HepG2 (cell line): ENCODE data around the gene SEZ6L. TPM values are rescaled to one million over a fixed set of nuclear protein-coding genes. Genes with fewer than 3 reads are reported as not detected.

Experiments used
- ATAC-seq: fragments of 200-7000 bp; cut with Tn5 transposase; 3 replicates; pipeline ENCODE4 v1.9.1; 2020; ENCODE audit warnings: mild to moderate bottlenecking, moderate library complexity
- BruUV-seq: library from RNA; stranded (reverse); fragments of 400-500 nt; replicated peaks from 2 replicates; lab custom pipeline; 2021; lab: Mats Ljungman, UMichigan
- CTCF ChIA-PET: fragments of 300-600 bp; formaldehyde crosslinking; extraction: SDS; loops from one replicate; lab custom pipeline; 2021; ENCODE audit warnings: low total read pairs, inconsistent platforms, low intra/inter-chr PET ratio; lab: Yijun Ruan, JAX
- POLR2A ChIA-PET: fragments of 350-600 bp; sonication (Branson Sonifier 250); formaldehyde crosslinking; loops from one replicate; lab custom pipeline; 2020; ENCODE audit warnings: antibody characterized with exemption, inconsistent platforms; lab: Yijun Ruan, JAX
- DNase-seq: peaks from one replicate; pipeline ENCODE4 v3.0.0-alpha.2; 2015; ENCODE audit warnings: low spot score
- FAIRE-seq: peaks from 3 replicates; lab custom pipeline; 2011; peaks lifted over from hg19 to GRCh38; lab: Jason Lieb, UNC
- H2AFZ ChIP-seq: one replicate; pipeline ENCODE4 v1.6.1; 2011; ENCODE audit warnings: low read length, inconsistent platforms
- H3K27ac ChIP-seq: fragments of 300-600 bp; 3 replicates; pipeline ENCODE4 v1.8.0; 2011; ENCODE audit warnings: mixed run types, mild to moderate bottlenecking, mixed read lengths, low read length, inconsistent platforms; ENCODE audit not compliant: insufficient read depth; ENCODE audit errors: extremely low read length
- H3K27me3 ChIP-seq, 2 experiments: fragments of 200-600 bp in 1 of 2; 2 replicates in 1 of 2; 3 replicates in 1 of 2; pipeline versions ENCODE4 v1.6.0 to v1.8.0; 2011; ENCODE audit warnings: low read length in 2 of 2, mild to moderate bottlenecking in 2 of 2, moderate library complexity in 2 of 2, inconsistent platforms in 1 of 2; ENCODE audit not compliant: insufficient read depth in 2 of 2, control insufficient read depth in 1 of 2
- H3K36me3 ChIP-seq, 2 experiments: fragments of 200-600 bp in 1 of 2; replicated peaks in 1 of 2; 2 replicates in 1 of 2; 3 replicates in 1 of 2; pipeline versions ENCODE4 v1.5.1 to v1.8.0; 2011; ENCODE audit warnings: low read length in 2 of 2, inconsistent platforms in 1 of 2; ENCODE audit not compliant: insufficient read depth in 2 of 2, control insufficient read depth in 1 of 2
- H3K4me1 ChIP-seq: 2 replicates; pipeline ENCODE4 v1.5.1; 2012; ENCODE audit warnings: low read length, inconsistent platforms; ENCODE audit not compliant: insufficient read depth
- H3K4me2 ChIP-seq: 2 replicates; pipeline ENCODE4 v1.6.0; 2011; ENCODE audit warnings: low read depth, low read length, inconsistent platforms
- H3K4me3 ChIP-seq, 3 experiments: fragments of 200-600 bp in 1 of 3; sonication (generic), shearing (Covaris generic) in 1 of 3; replicated peaks in 1 of 3; 2 replicates each; pipeline ENCODE4 v1.5.1; 2011 to 2016; ENCODE audit warnings: low read length in 3 of 3, inconsistent platforms in 2 of 3, low read depth in 2 of 3, mild to moderate bottlenecking in 2 of 3, control low read depth in 1 of 3, mixed read lengths in 1 of 3; ENCODE audit not compliant: insufficient read depth in 1 of 3
- H3K79me2 ChIP-seq: one replicate; pipeline ENCODE4 v1.6.1; 2011; ENCODE audit warnings: low read length, inconsistent platforms; ENCODE audit not compliant: insufficient read depth
- H3K9ac ChIP-seq: 2 replicates; pipeline ENCODE4 v1.6.0; 2011; ENCODE audit warnings: mild to moderate bottlenecking, low read depth, low read length, inconsistent platforms; ENCODE audit not compliant: insufficient read depth
- H3K9me3 ChIP-seq: 2 replicates; pipeline ENCODE4 v1.5.1; 2012; ENCODE audit warnings: mild to moderate bottlenecking, low read length
- H4K20me1 ChIP-seq: 2 replicates; pipeline ENCODE4 v1.6.0; 2011; ENCODE audit warnings: inconsistent platforms, mild to moderate bottlenecking, low read length, moderate library complexity; ENCODE audit not compliant: insufficient read depth
- CC2D1A ChIP-seq: sonication (generic); formaldehyde crosslinking; IDR thresholded peaks from 2 replicates; pipeline ENCODE4 v1.8.1; 2023; ENCODE audit warnings: mild to moderate bottlenecking, missing genetic modification reagents
- CREBL2 ChIP-seq: sonication (generic); formaldehyde crosslinking; IDR thresholded peaks from 2 replicates; pipeline ENCODE4 v1.8.1; 2023; ENCODE audit warnings: missing genetic modification reagents, mild to moderate bottlenecking, borderline replicate concordance
- FOXK2 ChIP-seq: fragments of 450-650 bp; IDR thresholded peaks from 2 replicates; pipeline ENCODE4 v1.6.1; 2016
- NR1H2 ChIP-seq: sonication (generic); formaldehyde crosslinking; IDR thresholded peaks from 2 replicates; pipeline ENCODE4 v1.8.1; 2022; ENCODE audit warnings: low read depth, missing genetic modification reagents, borderline replicate concordance
- REST ChIP-seq, 2 experiments: IDR thresholded peaks; 2 replicates each; pipeline ENCODE4 v1.6.1; 2011 to 2012; ENCODE audit warnings: low read length in 2 of 2, borderline replicate concordance in 1 of 2, low read depth in 1 of 2, mild to moderate bottlenecking in 1 of 2, moderate library complexity in 1 of 2
- REXO4 ChIP-seq: sonication (generic); formaldehyde crosslinking; IDR thresholded peaks from 2 replicates; pipeline ENCODE4 v1.8.0; 2022; ENCODE audit warnings: missing genetic modification reagents, mild to moderate bottlenecking, borderline replicate concordance
- SIN3B ChIP-seq: fragments of 150-350 bp; IDR thresholded peaks from 2 replicates; pipeline ENCODE4 v1.6.1; 2014; ENCODE audit warnings: low read length
- ZNF691 ChIP-seq: sonication (generic); formaldehyde crosslinking; IDR thresholded peaks from 2 replicates; pipeline ENCODE4 v1.4.0; 2020; ENCODE audit warnings: missing genetic modification reagents, low read depth, mild to moderate bottlenecking, borderline replicate concordance
- ZNF7 ChIP-seq: IDR thresholded peaks from 2 replicates; pipeline ENCODE4 v1.6.1; 2016; ENCODE audit warnings: missing biosample characterization, missing genetic modification reagents
- ZNF75D ChIP-seq: sonication (generic); formaldehyde crosslinking; IDR thresholded peaks from 2 replicates; pipeline ENCODE4 v1.8.1; 2023; ENCODE audit warnings: missing genetic modification reagents, mild to moderate bottlenecking, borderline replicate concordance
- WGBS: methylation state at CpG from one replicate; pipeline ENCODE4 v1.1.6; 2017; ENCODE audit warnings: low lambda C conversion rate; 5-methylcytosine and 5-hydroxymethylcytosine counted together
- in situ Hi-C: cut with HindIII; loops from 2 replicates; pipeline ENCODE4 v1.10.0; 2017; ENCODE audit warnings: low pct_unique_long_range_greater_than_20kb; ENCODE audit not compliant: extremely low pct_ligation_motif_present
- intact Hi-C: fragments of 100-400 bp; cut with micrococcal nuclease; formaldehyde crosslinking; loops from one replicate; pipeline ENCODE4 v1.10.0; 2022; ENCODE audit not compliant: unreplicated experiment
- polyA plus RNA-seq, 8 experiments: library from polyadenylated mRNA; depleted of rRNA in 3 of 8; stranded (reverse) in 7 of 8; unstranded in 1 of 8; fragments of >200 nt; fragmentation: Illumina TruSeq in 4 of 8; extraction: Trizol in 4 of 8; gene quantifications; 2 replicates each; pipeline versions ENCODE4 v1.2.1 to v1.2.3, GENCODE V29; 2011 to 2016; ENCODE audit warnings: low read depth in 4 of 8, missing spikeins in 1 of 8, mixed read lengths in 1 of 8; ENCODE audit not compliant: insufficient read depth in 1 of 8
- total RNA-seq, 5 experiments: library from RNA; depleted of rRNA; stranded (reverse); fragments of >200 nt; fragmentation: Illumina TruSeq; extraction: Trizol; gene quantifications; 2 replicates each; pipeline ENCODE4 v1.2.3, GENCODE V29; 2016; ENCODE audit warnings: low read depth in 1 of 5
- TF ChIP-seq, protein P1 (sequence below): sonication (generic); formaldehyde crosslinking; IDR thresholded peaks from 2 replicates; pipeline ENCODE4 v1.5.0; 2020; ENCODE audit warnings: mild to moderate bottlenecking, low read depth, missing genetic modification reagents, borderline replicate concordance

Gene SEZ6L
- total and polyA plus RNA-seq, 2 of the 13 experiments (the other 11 are each of a cell fraction or from before 2014, with no cell fraction given), result not detected

GRCh38 chr22:26236991-26237390 lies 67.7 kb downstream of the SEZ6L start:
- no peak overlapping the region for H2AFZ ChIP-seq
- BruUV-seq, result no TSS peak
- 18% methylated on average over 6 of the region's 6 CpGs for WGBS
- no peaks in the 10 kb centered on the region for H4K20me1 ChIP-seq
- no peak for TF ChIP-seq REXO4 (CRISPR knock-in tag)
- H3K9ac ChIP-seq, result no peak overlapping the region
- no peak for DNase-seq
- H3K27me3 ChIP-seq, result peaks cover 3 to 19% of the 10 kb centered on the region in 2 experiments; a peak in 3 of 5 replicates
- no peaks in the 10 kb centered on the region for H3K36me3 ChIP-seq
- in situ Hi-C loops (no loop called here), intact Hi-C loops (no loop called here)
- no peak overlapping the region for H3K4me3 ChIP-seq
- no peak overlapping the region for H3K4me2 ChIP-seq
- ChIA-PET POLR2A (no interaction called here), CTCF (no interaction called here)
- H3K4me1 ChIP-seq, result no peaks in the 10 kb centered on the region
- no peaks in the 10 kb centered on the region for H3K9me3 ChIP-seq
- FAIRE-seq, result no peak
- H3K27ac ChIP-seq, result no peak overlapping the region
- no peaks in the 10 kb centered on the region for H3K79me2 ChIP-seq
- no peak for ATAC-seq

DNA sequence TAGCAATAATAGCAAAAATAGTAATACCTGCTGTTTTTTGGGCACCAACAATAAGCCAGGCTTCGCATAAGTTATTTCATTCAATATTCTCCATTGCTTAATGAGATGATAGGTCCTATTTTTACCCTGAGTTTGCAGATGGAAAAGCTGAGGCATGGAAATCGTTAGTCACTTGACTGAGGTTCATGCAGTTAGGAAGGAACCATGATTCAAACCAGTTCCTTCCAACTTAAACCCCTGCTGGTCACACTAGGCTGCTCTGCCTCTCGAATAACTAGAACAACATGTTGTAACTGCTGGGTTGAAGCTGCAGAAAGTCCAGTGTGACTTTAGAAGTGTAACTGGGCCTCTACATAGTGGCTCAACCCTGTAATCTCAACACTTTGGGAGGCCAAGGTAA lies 69.3 kb downstream of the SEZ6L start:
- peaks cover 3 to 7% of the 10 kb centered on the region in 2 experiments; a peak in 3 of 5 replicates for H3K27me3 ChIP-seq
- no peak overlapping the region for H2AFZ ChIP-seq
- 23% methylated on average over 3 of the region's 3 CpGs for WGBS
- no peaks in the 10 kb centered on the region for H4K20me1 ChIP-seq
- no peak overlapping the region for H3K4me3 ChIP-seq
- H3K79me2 ChIP-seq, result no peaks in the 10 kb centered on the region
- in situ Hi-C loops (no loop called here), intact Hi-C loops (no loop called here)
- no peak overlapping the region for H3K27ac ChIP-seq
- FAIRE-seq, result no peak
- H3K36me3 ChIP-seq, result no peaks in the 10 kb centered on the region
- DNase-seq, result no peak
- H3K4me1 ChIP-seq, result no peaks in the 10 kb centered on the region
- BruUV-seq, result no TSS peak
- H3K4me2 ChIP-seq, result no peak overlapping the region
- ChIA-PET CTCF (no interaction called here), POLR2A (no interaction called here)
- ATAC-seq, result no peak
- no peak overlapping the region for H3K9ac ChIP-seq
- H3K9me3 ChIP-seq, result no peaks in the 10 kb centered on the region
- no peak for TF ChIP-seq FOXK2
- TF ChIP-seq SIN3B, result no peak
- no peak for TF ChIP-seq ZNF7 (CRISPR knock-in tag)
- TF ChIP-seq REST (IDR thresholded peaks at IDR 0.05; ENCODE audit: borderline replicate concordance in 1 of 2, low read depth in 1 of 2, low read length in 2 of 2), result no peak
- no peak for TF ChIP-seq CC2D1A (CRISPR knock-in tag)
- no peak for TF ChIP-seq ZNF691 (CRISPR knock-in tag)
- TF ChIP-seq, protein P1, sequence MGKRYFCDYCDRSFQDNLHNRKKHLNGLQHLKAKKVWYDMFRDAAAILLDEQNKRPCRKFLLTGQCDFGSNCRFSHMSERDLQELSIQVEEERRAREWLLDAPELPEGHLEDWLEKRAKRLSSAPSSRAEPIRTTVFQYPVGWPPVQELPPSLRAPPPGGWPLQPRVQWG (CRISPR knock-in tag), result no peak
- no peak for TF ChIP-seq NR1H2
- TF ChIP-seq CREBL2 (CRISPR knock-in tag), result no peak
- no peak for TF ChIP-seq ZNF75D
